IMR-90 (cell line): ENCODE data around the gene DPYD.

Source experiments
- CEBPB ChIP-seq: IDR thresholded peaks from 2 replicates; pipeline ENCODE4 v1.6.1; 2012; ENCODE audit warnings: low read depth, low read length, improper control_type of control experiment
- CTCF ChIP-seq: conservative IDR thresholded peaks from 2 replicates; pipeline ENCODE4 v1.5.1; 2012; ENCODE audit warnings: mild to moderate bottlenecking, low read depth, low read length, improper control_type of control experiment
- ELK1 ChIP-seq: fragments of 150-350 bp; IDR thresholded peaks from 2 replicates; pipeline ENCODE4 v1.6.1; 2016; ENCODE audit warnings: low read depth, mild to moderate bottlenecking, low read length, moderate library complexity, borderline replicate concordance
- MXI1 ChIP-seq: IDR thresholded peaks from 2 replicates; pipeline ENCODE4 v1.6.1; 2012; ENCODE audit warnings: low read depth, mild to moderate bottlenecking, low read length, moderate library complexity, borderline replicate concordance
- POLR2A ChIP-seq: IDR thresholded peaks from 2 replicates; pipeline ENCODE4 v1.6.1; 2012; ENCODE audit warnings: mild to moderate bottlenecking, low read depth, low read length
- RFX5 ChIP-seq: IDR thresholded peaks from 2 replicates; pipeline ENCODE4 v1.8.0; 2012; ENCODE audit warnings: low read depth, mild to moderate bottlenecking, low read length, moderate library complexity
- SMC3 ChIP-seq: fragments of 150-350 bp; IDR thresholded peaks from 2 replicates; pipeline ENCODE4 v1.6.1; 2016; ENCODE audit warnings: low read depth, mild to moderate bottlenecking, antibody characterized with exemption, low read length, moderate library complexity

- no peak for TF ChIP-seq CTCF
- TF ChIP-seq ELK1, result no peak
- no peak for TF ChIP-seq CEBPB
- TF ChIP-seq SMC3, result no peak
- TF ChIP-seq POLR2A, result no peak
- no peak for TF ChIP-seq RFX5
- no peak for TF ChIP-seq MXI1
Observed at GRCh38 chr1:97482022-97482421, 438.8 kb downstream of the DPYD start.
